OCI-LY1 (cell line): ENCODE measurements around the gene GRAMD1A.

ENCODE experiments used
- CTCF ChIP-seq: fragments of 200-600 bp; sonication (generic), shearing (Covaris generic); IDR thresholded peaks from 2 replicates; pipeline ENCODE4 v1.5.1; 2017; ENCODE audit warnings: mild to moderate bottlenecking, antibody characterized with exemption, low read length, moderate library complexity, mixed read lengths
- EZH2 ChIP-seq: fragments of 200-600 bp; sonication (generic), shearing (Covaris generic); IDR thresholded peaks from 2 replicates; pipeline ENCODE4 v1.8.0; 2017; ENCODE audit warnings: borderline replicate concordance, mixed run types, mild to moderate bottlenecking, antibody characterized with exemption, low read length, moderate library complexity, mixed read lengths

GRCh38 chr19:35041548-35042055 is 41.5 kb downstream of the GRAMD1A start, which contains the start of gene HPN:
- no peak for TF ChIP-seq CTCF
- TF ChIP-seq EZH2 = no peak
